G401.6 (cell line): Measurements from ENCODE around the gene FREM1.

ENCODE experiments used
- FAIRE-seq: peaks from 2 replicates; lab custom pipeline; 2012; peaks lifted over from hg19 to GRCh38; lab: Jason Lieb, UNC

FREM1 gene

DNA sequence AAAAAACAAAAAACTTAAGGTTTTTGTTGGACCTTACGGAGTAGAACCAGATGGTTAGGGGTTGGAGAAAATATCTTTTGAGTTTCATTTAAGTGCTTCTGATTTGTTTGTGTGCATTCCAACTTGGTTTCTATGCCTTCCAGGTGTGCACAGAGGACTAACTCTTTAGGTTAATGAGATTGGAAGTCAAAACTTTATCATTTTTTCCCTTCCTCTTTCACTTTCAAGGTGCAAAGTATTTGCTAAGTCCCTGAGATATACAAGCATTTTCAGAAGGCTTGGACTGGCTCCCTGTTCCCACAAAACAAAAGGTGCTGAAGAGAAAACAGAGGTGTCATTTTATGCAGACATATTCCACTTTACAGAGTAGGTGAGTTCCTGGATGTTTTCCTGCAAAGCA is 157.4 kb downstream of the FREM1 start:
- no peak for FAIRE-seq

GRCh38 chr9:14752271-14752670 is 158.0 kb downstream of the FREM1 start:
- no peak for FAIRE-seq

GRCh38 chr9:14750821-14751220 is 159.4 kb downstream of the FREM1 start:
- no peak for FAIRE-seq

DNA sequence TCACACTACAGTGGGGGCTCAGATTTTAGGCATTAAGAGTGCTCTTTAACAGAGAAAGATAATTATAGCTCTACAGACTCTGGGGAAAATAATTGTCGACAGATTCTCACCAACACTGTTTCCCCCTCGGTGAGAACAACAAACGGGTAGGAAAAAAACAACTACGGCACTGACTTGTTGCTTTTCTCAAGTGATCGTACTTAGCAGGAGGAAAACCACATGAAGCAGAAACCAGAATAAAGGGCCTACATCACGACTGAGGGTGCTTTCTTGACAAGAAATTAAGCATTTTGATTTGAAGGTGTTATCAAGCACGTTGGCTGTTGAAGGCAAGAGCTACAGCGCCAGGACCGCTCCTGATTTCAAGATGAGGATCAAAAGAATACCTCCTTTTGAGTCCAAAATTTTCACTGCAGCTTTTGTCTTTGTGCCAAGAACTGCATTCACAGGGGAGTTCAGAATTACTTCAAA is 160.5 kb downstream of the FREM1 start:
- no peak for FAIRE-seq

- FAIRE-seq, result no peak
Measured at GRCh38 chr9:14748373-14748772, 161.9 kb downstream of the FREM1 start.

- FAIRE-seq, result no peak
Measured at GRCh38 chr9:14747111-14747510, 163.1 kb downstream of the FREM1 start.

DNA sequence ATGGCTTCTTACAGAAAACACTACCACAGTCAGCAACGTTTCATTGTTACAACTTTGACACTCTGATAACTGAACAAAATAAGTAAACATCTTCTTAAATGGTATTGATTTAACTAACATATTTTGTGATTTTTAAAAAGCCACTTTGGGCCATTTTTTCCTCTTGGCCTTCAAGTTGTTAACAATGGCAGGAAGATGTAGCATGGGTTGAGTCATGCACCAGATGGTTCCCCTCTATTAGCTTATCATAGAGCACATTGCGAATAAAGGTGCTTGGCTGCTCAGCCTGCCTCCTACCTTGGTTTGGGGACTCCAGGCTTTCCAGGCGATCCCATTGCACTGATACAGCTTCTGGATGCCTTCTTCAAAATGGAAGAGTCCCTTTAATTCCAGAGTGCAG is 163.6 kb downstream of the FREM1 start:
- no peak for FAIRE-seq

DNA sequence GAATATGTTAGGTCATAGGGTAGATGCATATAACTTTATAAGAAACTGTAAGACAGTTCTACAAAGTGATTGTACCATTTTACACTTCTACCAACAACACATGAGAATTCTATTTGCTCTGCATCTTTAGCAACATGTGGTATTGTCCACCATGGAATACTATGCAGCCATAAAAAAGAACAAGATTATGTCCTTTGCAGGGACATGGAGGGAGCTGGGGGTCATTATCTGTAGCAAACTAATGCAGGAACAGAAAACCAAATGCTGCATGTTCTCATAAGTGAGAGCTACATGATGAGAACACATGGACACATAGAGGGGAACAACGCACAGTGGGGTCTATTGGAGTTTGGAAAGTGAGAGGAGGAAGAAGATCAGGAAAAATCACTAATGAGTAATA is 165.5 kb downstream of the FREM1 start:
- FAIRE-seq, result no peak

DNA sequence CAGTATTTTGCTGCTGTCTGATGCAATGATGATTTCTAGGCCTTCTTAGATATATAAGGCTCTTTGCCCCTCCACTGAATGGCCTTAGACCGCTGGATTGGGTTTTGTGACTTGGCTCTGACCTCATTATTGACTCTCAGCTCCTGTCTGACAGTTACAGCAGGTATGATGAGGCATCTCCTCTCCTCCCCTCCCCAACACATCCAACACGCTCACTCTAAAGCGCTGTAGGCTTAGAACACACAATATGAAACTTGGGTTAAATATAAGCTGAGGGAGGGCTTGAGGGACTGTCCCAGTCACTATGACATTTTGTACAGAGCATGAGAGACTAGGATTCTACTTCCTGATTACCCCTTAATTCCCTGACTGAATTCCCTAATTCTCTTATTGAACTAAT is 168.9 kb downstream of the FREM1 start:
- FAIRE-seq, result no peak

GRCh38 chr9:14733133-14733532 is 177.1 kb downstream of the FREM1 start:
- FAIRE-seq, result no peak

DNA sequence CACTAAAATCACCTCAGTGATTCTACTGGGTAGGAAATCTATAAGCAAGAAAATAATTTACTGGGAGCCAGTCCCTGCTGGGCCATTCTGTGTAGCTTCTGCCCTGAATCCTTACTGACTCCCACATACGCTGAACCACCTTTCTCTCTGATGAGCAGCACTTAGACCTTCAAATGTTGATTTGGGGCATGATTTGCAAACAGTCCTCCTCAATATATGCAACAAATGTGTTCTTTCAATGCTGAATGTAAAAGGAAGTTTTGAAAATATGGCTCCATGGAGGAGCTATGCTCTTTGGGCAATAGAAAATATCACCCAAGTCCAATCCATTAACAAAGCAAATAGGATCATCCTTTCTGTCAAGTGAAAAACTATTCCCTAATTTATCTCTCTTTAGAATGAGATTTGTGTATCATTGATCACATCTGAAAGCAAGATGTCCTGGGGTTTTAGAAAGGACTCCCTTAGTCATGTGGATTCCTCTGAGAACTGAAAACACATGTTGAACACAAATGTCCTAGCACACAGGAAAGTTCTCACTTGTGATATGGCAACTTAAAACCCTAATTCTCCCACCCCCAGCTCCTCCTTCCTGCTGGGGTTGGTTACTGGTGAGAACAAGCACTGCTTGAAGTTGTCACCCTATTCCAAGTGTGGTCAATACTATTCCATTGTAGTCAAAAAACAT is 178.8 kb downstream of the FREM1 start:
- no peak for FAIRE-seq

GRCh38 chr9:14730461-14730898 is 179.7 kb downstream of the FREM1 start:
- FAIRE-seq, result no peak

DNA sequence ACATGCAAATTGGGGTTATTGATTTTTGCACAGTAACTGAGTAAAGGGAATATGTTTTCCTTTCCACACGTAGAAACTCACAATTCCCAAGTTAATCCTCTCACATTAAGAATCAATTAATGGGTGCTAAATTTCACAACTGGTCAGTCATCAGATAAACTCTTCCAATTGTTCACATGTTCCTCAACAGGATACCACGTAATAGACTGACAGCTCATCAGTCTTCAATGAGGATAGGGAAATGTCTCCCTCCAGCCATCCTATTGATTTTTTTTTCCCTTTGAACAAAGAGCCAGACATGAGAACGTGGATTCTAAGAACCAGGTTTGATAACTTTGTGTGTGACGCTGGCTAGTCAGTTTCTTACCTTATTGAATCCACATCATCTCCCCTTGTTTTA is 186.9 kb downstream of the FREM1 start:
- FAIRE-seq, result no peak

- FAIRE-seq, result no peak
Measured at GRCh38 chr9:14722391-14723035, 187.7 kb downstream of the FREM1 start, which contains the start of gene CER1. CER1 (minus strand) TSS chr9:14722733; CDS start chr9:14722672, 61 bp downstream.

DNA sequence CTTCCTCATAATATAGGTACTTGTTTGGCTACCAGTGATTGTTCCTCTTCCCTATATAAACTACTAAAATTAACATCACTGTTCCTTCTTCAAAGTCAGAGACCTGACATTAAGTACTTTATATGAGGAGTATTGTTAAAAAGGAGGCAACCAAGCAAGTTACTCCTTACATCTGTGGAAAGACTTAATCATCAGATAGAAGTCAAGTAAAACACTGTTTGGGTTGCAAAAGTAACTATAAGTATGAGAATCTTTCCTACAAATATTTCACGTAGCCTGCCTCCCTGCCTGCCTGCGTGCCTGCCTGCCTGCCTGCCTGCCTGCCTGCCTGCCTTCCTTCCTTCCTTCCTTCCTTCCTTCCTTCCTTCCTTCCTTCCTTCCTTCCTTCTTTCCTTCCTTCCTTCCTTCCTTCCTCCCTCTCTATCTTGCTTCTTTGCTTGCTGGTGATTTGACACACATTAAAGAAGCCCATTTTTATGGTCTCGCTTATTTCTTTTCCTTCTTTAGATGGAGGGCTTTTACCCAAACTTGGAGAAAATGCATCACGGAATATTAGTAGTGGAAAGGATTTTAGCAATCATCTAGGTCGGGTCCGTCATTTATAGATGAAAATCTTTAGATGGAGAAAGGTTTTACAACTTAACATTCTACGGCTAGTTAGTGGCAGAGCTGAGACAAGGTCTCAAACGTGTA is 190.9 kb downstream of the FREM1 start:
- FAIRE-seq, result no peak

- FAIRE-seq, result no peak
Measured at GRCh38 chr9:14715102-14715501, 195.1 kb downstream of the FREM1 start.

DNA sequence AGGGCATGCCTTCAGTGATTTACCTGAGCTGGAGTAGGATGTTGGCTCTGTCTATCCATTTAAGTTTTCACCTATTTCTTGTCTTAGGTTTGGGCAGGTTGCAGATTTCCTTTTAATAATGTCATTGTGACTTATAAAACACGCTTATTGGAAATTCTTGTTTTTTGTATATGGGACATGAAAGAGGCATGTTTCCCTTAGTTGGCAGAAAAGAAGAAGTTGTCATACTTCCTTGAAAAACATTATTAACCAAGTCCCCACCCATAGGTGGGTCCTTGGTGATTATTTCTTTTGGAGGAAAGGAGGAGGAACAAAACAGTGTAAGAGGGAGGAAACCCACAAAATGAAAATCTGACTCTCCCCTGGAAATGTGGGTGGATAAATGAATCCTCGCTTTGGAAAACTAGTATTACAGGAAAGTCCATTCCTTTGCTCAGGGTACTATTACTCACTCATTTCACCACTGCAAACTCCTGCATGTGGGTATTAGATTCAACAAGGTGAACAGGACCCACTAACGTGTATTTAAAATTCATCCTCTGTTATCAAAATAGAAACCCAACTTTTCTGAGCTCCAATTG is 197.0 kb downstream of the FREM1 start:
- FAIRE-seq, result no peak

GRCh38 chr9:14710804-14711203 is 199.4 kb downstream of the FREM1 start:
- FAIRE-seq, result no peak

GRCh38 chr9:14706530-14707140 is 203.6 kb downstream of the FREM1 start:
- no peak for FAIRE-seq

DNA sequence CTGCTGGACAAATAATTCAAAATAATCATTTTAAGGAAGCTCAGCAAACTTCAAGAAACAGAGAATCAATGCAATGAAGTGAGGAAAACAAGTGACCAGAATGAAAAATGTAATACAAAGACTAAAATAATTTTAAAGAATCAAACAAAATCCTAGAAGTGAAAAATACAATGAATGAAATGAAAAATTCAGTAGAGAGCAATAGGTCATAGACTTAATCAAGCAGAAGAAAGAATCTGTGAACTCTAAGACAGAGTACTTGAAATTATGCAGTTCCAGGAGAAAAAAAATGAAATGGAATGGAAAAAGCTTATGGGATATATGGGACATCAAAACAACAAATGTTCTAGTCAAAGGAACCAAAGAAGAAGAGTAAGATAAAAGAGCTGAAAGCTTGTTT is 205.1 kb downstream of the FREM1 start:
- FAIRE-seq, result no peak

- no peak for FAIRE-seq
Measured at GRCh38 chr9:14704281-14704680, 205.9 kb downstream of the FREM1 start.

GRCh38 chr9:14702200-14702720 is 208.0 kb downstream of the FREM1 start:
- no peak for FAIRE-seq
